Upper lobe of left lung (tissue), 4 donors: Measurements from ENCODE around the gene MYL4.

ENCODE experiments used
- CTCF ChIP-seq, 6 experiments: fragments of 450-650 bp in 4 of 6; fragments of 200-600 bp in 2 of 6; sonication (generic) in 2 of 6; IDR thresholded peaks; one replicate each; pipeline ENCODE4 v1.5.1; 2016 to 2019; ENCODE audit warnings: antibody characterized with exemption in 6 of 6
- POLR2A ChIP-seq, 4 donors: fragments of 450-650 bp; IDR thresholded peaks; one replicate each; pipeline ENCODE4 v1.5.1; 2016 to 2017; ENCODE audit warnings: antibody characterized with exemption in 4 of 4, mild to moderate bottlenecking in 2 of 4
- POLR2AphosphoS5 ChIP-seq, 2 donors: sonication (generic); formaldehyde crosslinking; IDR thresholded peaks; one replicate each; pipeline ENCODE4 v1.5.1; 2017; ENCODE audit warnings: antibody characterized with exemption in 2 of 2

DNA sequence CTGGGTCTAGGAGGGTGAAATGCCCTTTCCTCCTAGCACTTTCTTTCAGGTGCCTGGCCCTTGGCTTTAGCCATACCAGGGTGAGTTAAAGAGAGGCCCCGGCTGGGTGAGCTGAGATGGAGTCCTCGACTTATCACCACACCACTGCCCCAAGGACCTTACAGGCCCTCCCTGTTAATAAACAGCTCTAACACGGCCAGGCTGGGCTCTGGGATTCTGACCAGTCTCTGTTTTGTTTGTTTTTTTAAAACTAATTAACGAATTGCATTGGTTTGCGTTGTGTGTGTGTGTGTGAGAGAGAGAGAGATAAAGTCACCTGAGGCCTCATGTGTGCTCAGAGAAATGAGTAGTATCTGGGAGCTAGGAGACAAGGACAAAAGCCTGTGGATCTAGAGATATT is 14.3 kb downstream of the MYL4 start:
- TF ChIP-seq CTCF (IDR thresholded peaks at IDR 0.05) (no peak), POLR2A (IDR thresholded peaks at IDR 0.05) (no peak), POLR2AphosphoS5 (IDR thresholded peaks at IDR 0.05) (no peak)
